Measurements from ENCODE around the gene PCSK6.

DNA sequence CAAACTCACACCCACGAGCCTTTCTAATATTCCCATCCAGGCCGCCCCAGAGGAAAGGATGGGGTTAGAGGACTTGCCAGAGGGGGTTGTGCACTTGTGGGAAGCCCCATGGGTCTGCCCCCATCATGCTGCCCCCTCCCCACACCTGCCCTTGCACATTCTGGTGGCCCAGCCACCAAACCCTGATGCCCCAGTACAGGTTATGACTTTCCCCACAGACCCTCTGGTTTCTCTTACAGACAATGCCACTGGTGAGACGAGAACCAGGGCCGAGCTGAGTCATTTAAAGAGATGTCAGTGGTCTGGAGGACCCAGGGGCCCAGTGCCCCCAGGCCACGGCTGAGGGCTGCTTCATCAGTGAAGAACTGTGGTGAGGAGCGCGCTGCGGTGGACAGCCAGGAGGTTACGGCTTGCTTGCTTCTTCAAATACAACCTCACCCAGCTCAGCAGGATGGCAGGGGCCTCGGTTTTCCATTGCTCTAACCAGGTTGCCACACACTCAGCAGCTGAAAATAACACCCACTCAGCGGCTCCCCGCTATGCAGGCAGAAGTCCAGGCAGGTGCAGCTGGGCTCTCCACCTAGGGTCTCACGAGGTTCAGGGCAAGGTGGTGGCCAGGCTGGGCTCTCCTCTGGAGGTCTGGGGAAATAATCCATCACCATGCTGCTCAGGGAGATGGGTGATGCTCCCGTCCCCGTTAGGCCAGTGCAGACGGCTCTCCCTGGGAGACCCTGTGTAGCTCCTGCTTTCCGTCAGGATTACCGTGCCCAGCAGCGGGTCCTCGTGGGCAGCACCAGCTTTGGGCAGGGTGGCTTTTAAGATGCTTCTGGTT lies 180.7 kb downstream of the PCSK6 start:
- TF ChIP-seq ZBTB21 (CRISPR knock-in tag; IDR thresholded peaks at IDR 0.05; ENCODE audit: borderline replicate concordance) (no peak), ZNF121 (CRISPR knock-in tag; IDR thresholded peaks at IDR 0.05) (no peak), GABPB1 (CRISPR knock-in tag; IDR thresholded peaks at IDR 0.05) (no peak)
- TF ChIP-seq, protein P1, sequence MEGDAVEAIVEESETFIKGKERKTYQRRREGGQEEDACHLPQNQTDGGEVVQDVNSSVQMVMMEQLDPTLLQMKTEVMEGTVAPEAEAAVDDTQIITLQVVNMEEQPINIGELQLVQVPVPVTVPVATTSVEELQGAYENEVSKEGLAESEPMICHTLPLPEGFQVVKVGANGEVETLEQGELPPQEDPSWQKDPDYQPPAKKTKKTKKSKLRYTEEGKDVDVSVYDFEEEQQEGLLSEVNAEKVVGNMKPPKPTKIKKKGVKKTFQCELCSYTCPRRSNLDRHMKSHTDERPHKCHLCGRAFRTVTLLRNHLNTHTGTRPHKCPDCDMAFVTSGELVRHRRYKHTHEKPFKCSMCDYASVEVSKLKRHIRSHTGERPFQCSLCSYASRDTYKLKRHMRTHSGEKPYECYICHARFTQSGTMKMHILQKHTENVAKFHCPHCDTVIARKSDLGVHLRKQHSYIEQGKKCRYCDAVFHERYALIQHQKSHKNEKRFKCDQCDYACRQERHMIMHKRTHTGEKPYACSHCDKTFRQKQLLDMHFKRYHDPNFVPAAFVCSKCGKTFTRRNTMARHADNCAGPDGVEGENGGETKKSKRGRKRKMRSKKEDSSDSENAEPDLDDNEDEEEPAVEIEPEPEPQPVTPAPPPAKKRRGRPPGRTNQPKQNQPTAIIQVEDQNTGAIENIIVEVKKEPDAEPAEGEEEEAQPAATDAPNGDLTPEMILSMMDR (IDR thresholded peaks at IDR 0.05) = no peak
- TF ChIP-seq, protein P2, sequence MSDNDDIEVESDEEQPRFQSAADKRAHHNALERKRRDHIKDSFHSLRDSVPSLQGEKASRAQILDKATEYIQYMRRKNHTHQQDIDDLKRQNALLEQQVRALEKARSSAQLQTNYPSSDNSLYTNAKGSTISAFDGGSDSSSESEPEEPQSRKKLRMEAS (CRISPR knock-in tag; IDR thresholded peaks at IDR 0.05) = no peak
